HEK293 (cell line): ENCODE data around the gene HMSD.

ENCODE experiments used
- CTCF ChIP-seq: fragments of 450-650 bp; formaldehyde crosslinking; IDR thresholded peaks from 2 replicates; pipeline ENCODE4 v1.5.1; 2016; ENCODE audit warnings: missing biosample characterization, missing genetic modification characterization
- SP3 ChIP-seq: fragments of 450-650 bp; formaldehyde crosslinking; IDR thresholded peaks from 2 replicates; pipeline ENCODE4 v1.5.1; 2016; ENCODE audit warnings: missing biosample characterization, missing genetic modification characterization
- ZBTB44 ChIP-seq: fragments of 450-650 bp; IDR thresholded peaks from 2 replicates; pipeline ENCODE4 v1.5.1; 2018; ENCODE audit warnings: missing biosample characterization, mild to moderate bottlenecking, missing genetic modification characterization
- ZBTB8A ChIP-seq: fragments of 450-650 bp; formaldehyde crosslinking; IDR thresholded peaks from 2 replicates; pipeline ENCODE4 v1.5.1; 2016; ENCODE audit warnings: missing biosample characterization, missing genetic modification characterization
- ZNF133 ChIP-seq: fragments of 450-650 bp; formaldehyde crosslinking; IDR thresholded peaks from 2 replicates; pipeline ENCODE4 v1.5.1; 2016; ENCODE audit warnings: missing biosample characterization, missing genetic modification characterization
- ZNF707 ChIP-seq: fragments of 450-650 bp; formaldehyde crosslinking; IDR thresholded peaks from 2 replicates; pipeline ENCODE4 v1.5.1; 2016; ENCODE audit warnings: missing biosample characterization, missing genetic modification characterization
- ZNF843 ChIP-seq: fragments of 450-650 bp; formaldehyde crosslinking; IDR thresholded peaks from 2 replicates; pipeline ENCODE4 v1.5.1; 2016; ENCODE audit warnings: missing biosample characterization, missing genetic modification characterization

DNA sequence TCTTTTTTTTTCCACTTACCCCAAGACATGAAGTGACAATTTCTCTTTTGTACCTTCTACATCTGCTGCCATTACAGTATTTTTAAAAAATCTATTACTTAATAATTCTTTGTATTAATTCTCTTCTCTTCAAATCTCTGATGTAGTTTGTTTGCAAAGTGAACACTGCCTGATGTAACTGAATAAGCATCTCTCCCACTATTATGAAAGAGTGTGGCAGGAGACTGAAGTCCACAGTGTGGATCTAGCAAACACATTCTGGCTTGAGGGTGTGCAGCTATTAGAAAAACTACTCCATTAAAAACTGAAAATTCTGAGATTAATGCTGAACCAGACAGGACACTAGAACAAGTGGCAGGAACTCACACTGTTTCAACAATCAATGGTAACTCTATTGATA lies 15.8 kb downstream of the HMSD start:
- TF ChIP-seq ZBTB44, result no peak
- no peak for TF ChIP-seq SP3 (tag by site-specific recombination)
- TF ChIP-seq ZNF843 (tag by site-specific recombination), result no peak
- TF ChIP-seq ZBTB8A (tag by site-specific recombination), result no peak
- TF ChIP-seq ZNF707 (tag by site-specific recombination), result no peak
- no peak for TF ChIP-seq CTCF (tag by site-specific recombination)
- TF ChIP-seq ZNF133 (tag by site-specific recombination), result no peak
